ENCODE data around the gene CD6.

GRCh38 chr11:60994541-60995080 is 23.1 kb downstream of the CD6 start:
- TF ChIP-seq ZNF274 (IDR thresholded peaks at IDR 0.05; ENCODE audit: low read depth, low read length) (no peak), YY1 (IDR thresholded peaks at IDR 0.05; ENCODE audit: insufficient read depth, insufficient read length) (no peak)
